ENCODE measurements around the gene PJA1.

The PJA1 gene

DNA sequence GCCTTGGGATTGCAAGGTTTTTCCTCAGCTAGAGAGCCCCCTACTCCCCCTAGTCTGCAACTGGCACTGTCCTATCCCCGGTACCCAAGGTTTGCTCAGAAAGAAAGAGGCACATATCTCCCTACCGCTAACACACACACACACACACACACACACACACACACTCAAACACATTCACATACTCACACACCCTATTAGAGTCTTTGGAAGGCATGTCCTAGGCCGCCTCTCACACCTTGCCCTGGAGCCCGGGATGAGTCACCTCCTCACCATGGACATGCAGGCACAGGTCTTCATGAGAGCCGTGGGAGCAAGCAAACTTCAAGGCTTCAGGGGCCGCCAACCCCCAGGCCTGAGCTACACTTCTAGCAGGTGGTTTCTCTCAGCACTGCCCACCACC, 49.2 kb downstream of the PJA1 start:
- Histone ChIP-seq H3K36me3 (ENCODE audit: control insufficient read depth in 2 of 2, insufficient read depth in 1 of 2, low read length in 2 of 2) (no peaks in the 10 kb centered on the region), H3K9me3 (ENCODE audit: control insufficient read depth, insufficient read depth, low read depth, low read length) (no peaks in the 10 kb centered on the region), H3K4me1 (ENCODE audit: control insufficient read depth, insufficient read depth, low read length) (no peaks in the 10 kb centered on the region), H3K4me3 (ENCODE audit: low read depth, low read length) (no peak overlapping the region), H3K27ac (ENCODE audit: extremely low read depth, low read depth, low read length) (no peak overlapping the region)
- POLR2A ChIA-PET = no interaction called here
- TF ChIP-seq, protein P1, sequence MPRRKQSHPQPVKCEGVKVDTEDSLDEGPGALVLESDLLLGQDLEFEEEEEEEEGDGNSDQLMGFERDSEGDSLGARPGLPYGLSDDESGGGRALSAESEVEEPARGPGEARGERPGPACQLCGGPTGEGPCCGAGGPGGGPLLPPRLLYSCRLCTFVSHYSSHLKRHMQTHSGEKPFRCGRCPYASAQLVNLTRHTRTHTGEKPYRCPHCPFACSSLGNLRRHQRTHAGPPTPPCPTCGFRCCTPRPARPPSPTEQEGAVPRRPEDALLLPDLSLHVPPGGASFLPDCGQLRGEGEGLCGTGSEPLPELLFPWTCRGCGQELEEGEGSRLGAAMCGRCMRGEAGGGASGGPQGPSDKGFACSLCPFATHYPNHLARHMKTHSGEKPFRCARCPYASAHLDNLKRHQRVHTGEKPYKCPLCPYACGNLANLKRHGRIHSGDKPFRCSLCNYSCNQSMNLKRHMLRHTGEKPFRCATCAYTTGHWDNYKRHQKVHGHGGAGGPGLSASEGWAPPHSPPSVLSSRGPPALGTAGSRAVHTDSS (tag by site-specific recombination; IDR thresholded peaks at IDR 0.05) = no peak
- peak; percentile 28; the same call in 1 of the 2 replicates for TF ChIP-seq EGR2 (tag by site-specific recombination; IDR thresholded peaks at IDR 0.05; ENCODE audit: low read depth)
- TF ChIP-seq ZBTB20 (tag by site-specific recombination; IDR thresholded peaks at IDR 0.05) = 0 out of 2 replicates have a peak, but pooled peaks have one; percentile 20
- TF ChIP-seq RBAK (tag by site-specific recombination; IDR thresholded peaks at IDR 0.05) = no peak
- no peak for TF ChIP-seq ZNF169 (tag by site-specific recombination; IDR thresholded peaks at IDR 0.05)
- TF ChIP-seq, protein P2, sequence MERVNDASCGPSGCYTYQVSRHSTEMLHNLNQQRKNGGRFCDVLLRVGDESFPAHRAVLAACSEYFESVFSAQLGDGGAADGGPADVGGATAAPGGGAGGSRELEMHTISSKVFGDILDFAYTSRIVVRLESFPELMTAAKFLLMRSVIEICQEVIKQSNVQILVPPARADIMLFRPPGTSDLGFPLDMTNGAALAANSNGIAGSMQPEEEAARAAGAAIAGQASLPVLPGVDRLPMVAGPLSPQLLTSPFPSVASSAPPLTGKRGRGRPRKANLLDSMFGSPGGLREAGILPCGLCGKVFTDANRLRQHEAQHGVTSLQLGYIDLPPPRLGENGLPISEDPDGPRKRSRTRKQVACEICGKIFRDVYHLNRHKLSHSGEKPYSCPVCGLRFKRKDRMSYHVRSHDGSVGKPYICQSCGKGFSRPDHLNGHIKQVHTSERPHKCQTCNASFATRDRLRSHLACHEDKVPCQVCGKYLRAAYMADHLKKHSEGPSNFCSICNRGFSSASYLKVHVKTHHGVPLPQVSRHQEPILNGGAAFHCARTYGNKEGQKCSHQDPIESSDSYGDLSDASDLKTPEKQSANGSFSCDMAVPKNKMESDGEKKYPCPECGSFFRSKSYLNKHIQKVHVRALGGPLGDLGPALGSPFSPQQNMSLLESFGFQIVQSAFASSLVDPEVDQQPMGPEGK (tag by site-specific recombination; IDR thresholded peaks at IDR 0.05) = no peak
- TF ChIP-seq, protein P3, sequence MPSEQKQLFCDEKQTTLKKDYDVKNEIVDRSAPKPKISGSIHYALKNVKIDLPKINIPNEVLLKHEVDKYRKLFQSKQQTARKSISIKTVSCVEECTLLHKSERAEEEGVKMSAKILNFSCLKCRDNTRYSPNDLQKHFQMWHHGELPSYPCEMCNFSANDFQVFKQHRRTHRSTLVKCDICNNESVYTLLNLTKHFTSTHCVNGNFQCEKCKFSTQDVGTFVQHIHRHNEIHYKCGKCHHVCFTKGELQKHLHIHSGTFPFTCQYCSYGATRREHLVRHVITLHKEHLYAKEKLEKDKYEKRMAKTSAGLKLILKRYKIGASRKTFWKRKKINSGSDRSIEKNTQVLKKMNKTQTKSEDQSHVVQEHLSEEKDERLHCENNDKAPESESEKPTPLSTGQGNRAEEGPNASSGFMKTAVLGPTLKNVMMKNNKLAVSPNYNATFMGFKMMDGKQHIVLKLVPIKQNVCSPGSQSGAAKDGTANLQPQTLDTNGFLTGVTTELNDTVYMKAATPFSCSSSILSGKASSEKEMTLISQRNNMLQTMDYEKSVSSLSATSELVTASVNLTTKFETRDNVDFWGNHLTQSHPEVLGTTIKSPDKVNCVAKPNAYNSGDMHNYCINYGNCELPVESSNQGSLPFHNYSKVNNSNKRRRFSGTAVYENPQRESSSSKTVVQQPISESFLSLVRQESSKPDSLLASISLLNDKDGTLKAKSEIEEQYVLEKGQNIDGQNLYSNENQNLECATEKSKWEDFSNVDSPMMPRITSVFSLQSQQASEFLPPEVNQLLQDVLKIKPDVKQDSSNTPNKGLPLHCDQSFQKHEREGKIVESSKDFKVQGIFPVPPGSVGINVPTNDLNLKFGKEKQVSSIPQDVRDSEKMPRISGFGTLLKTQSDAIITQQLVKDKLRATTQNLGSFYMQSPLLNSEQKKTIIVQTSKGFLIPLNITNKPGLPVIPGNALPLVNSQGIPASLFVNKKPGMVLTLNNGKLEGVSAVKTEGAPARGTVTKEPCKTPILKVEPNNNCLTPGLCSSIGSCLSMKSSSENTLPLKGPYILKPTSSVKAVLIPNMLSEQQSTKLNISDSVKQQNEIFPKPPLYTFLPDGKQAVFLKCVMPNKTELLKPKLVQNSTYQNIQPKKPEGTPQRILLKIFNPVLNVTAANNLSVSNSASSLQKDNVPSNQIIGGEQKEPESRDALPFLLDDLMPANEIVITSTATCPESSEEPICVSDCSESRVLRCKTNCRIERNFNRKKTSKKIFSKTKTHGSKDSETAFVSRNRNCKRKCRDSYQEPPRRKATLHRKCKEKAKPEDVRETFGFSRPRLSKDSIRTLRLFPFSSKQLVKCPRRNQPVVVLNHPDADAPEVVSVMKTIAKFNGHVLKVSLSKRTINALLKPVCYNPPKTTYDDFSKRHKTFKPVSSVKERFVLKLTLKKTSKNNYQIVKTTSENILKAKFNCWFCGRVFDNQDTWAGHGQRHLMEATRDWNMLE (tag by site-specific recombination; conservative IDR thresholded peaks at IDR 0.05; ENCODE audit: low read depth) = no peak
- TF ChIP-seq KLF8 (tag by site-specific recombination; IDR thresholded peaks at IDR 0.05) = no peak
- TF ChIP-seq ZFHX2 (tag by site-specific recombination; conservative IDR thresholded peaks at IDR 0.05) = peak; percentile 44
- TF ChIP-seq ZNF544 (tag by site-specific recombination; IDR thresholded peaks at IDR 0.05) = peak; percentile 70; the same call in 1 of the 2 replicates
- no peak for TF ChIP-seq ZNF266 (tag by site-specific recombination; IDR thresholded peaks at IDR 0.05; ENCODE audit: low read depth)
- no peak for TF ChIP-seq ZNF585B (tag by site-specific recombination; IDR thresholded peaks at IDR 0.05)
- TF ChIP-seq ZNF16 (tag by site-specific recombination; IDR thresholded peaks at IDR 0.05; ENCODE audit: low read depth) = no peak
- CTCF ChIA-PET = interaction anchor here (0.6 to 2.4 kb wide), 3 partner anchors 106 to 288 kb away, joined by 3 to 9 read pairs (median 7); partner anchors contain the start of gene EFNB1

DNA sequence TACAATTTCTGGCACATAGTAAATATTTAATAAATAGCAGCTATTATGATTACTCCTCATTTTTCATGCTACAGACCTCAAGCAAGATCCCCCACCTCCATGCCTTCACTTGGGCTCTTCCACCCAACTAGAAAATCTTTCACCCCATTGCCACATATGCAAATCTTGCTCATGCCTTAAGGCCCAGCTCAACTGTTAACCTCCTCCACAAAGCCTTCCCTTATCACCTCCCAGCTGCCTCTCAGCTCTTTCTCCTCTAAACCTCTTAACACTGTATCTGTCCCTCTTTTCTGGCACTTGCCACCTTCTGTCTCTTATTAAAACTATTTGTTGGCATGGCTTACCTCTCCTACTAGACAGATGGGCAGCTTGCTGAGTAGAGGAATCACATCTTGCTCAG, 51.5 kb downstream of the PJA1 start:
- ChIA-PET CTCF (interaction anchor here (0.6 to 1.2 kb wide), 4 partner anchors 19 to 452 kb away, joined by 3 to 8 read pairs (median 6); no protein-coding TSS in a partner anchor), POLR2A (interaction anchor here (1.0 to 1.1 kb wide), 2 partner anchors 285 kb away, joined by 3 to 4 read pairs; partner anchors contain the start of gene EFNB1)
- Histone ChIP-seq H3K27ac (ENCODE audit: extremely low read depth, low read depth, low read length) (no peak overlapping the region), H3K4me1 (ENCODE audit: control insufficient read depth, insufficient read depth, low read length) (no peaks in the 10 kb centered on the region), H3K36me3 (ENCODE audit: control insufficient read depth in 2 of 2, insufficient read depth in 1 of 2, low read length in 2 of 2) (no peaks in the 10 kb centered on the region), H3K9me3 (ENCODE audit: control insufficient read depth, insufficient read depth, low read depth, low read length) (no peaks in the 10 kb centered on the region), H3K4me3 (ENCODE audit: low read depth, low read length) (no peak overlapping the region)
- TF ChIP-seq TRIM28 (IDR thresholded peaks at IDR 0.05; ENCODE audit: borderline replicate concordance, low read length) (no peak), ZNF473 (tag by site-specific recombination; IDR thresholded peaks at IDR 0.05) (no peak), PRDM1 (tag by site-specific recombination; IDR thresholded peaks at IDR 0.05) (no peak), ZNF610 (tag by site-specific recombination; IDR thresholded peaks at IDR 0.05; ENCODE audit: borderline replicate concordance) (no peak), ZNF707 (tag by site-specific recombination; IDR thresholded peaks at IDR 0.05) (no peak), YY2 (tag by site-specific recombination; IDR thresholded peaks at IDR 0.05) (no peak), ZFHX2 (tag by site-specific recombination; conservative IDR thresholded peaks at IDR 0.05) (no peak)
- TF ChIP-seq, protein P4, sequence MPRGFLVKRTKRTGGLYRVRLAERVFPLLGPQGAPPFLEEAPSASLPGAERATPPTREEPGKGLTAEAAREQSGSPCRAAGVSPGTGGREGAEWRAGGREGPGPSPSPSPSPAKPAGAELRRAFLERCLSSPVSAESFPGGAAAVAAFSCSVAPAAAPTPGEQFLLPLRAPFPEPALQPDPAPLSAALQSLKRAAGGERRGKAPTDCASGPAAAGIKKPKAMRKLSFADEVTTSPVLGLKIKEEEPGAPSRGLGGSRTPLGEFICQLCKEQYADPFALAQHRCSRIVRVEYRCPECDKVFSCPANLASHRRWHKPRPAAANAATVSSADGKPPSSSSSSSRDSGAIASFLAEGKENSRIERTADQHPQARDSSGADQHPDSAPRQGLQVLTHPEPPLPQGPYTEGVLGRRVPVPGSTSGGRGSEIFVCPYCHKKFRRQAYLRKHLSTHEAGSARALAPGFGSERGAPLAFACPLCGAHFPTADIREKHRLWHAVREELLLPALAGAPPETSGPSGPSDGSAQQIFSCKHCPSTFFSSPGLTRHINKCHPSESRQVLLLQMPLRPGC (tag by site-specific recombination; IDR thresholded peaks at IDR 0.05) = no peak
